Femur (tissue), 1 donor: ENCODE results near the gene DDX31.
"Not testable (repeated sequence)": the region's sequence is repeated elsewhere in the genome, so short reads cannot be mapped to it uniquely, and the experiment has no call there.

Experiments
- DNase-seq: peaks from one replicate; pipeline ENCODE4 v3.0.0-alpha.2; 2017

Gene DDX31

DNA sequence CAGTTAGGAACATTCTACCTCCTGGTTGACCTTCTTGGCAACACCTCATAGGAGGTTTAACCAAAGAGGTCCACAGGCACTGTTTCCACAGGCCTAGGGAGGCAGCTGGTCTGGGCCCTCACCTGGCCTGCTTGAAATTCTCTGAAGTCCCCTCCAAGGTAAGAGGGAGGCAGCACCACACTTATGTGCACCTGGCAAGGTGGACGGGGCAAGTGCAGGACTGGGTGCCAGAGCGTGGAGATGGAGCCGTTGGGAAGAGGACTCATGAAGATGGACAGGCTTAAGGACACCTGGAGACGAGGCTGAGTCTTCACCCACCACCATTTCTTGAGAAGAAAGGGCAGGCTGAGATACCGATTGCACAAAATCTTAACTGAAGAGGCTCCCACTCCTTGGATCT lies 94.0 kb downstream of the DDX31 start:
- no peak for DNase-seq

DNA sequence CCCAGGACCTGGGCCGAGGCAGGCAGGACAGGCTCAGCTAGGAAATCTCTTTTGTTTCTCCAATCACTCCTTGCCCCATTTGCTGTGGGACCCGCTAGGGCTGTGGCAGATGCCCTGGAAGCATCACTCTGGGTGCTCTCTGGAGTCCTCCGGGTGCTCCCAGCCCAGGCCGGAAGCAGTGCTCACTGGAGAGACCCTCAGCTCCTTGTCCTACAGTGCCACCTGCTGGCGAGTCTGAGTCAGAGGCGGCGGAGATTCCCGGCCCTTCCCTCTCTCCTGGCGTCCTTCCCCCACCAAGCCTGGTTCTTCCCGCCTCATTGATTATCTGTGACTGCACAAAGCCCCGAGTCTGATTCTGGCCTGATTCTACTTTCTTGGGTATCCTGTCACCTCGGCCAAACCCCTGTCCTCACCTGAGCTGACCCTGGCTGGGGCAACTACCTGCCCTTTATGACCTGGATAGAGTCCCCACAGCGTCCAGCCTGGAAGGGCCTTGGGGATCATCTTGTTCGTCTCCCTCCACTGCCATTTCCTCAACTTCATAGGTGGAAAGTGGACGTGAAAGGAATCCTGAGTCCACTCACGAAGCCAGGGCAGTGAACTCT lies 94.7 kb downstream of the DDX31 start:
- DNase-seq, result peak; percentile 77

DNA sequence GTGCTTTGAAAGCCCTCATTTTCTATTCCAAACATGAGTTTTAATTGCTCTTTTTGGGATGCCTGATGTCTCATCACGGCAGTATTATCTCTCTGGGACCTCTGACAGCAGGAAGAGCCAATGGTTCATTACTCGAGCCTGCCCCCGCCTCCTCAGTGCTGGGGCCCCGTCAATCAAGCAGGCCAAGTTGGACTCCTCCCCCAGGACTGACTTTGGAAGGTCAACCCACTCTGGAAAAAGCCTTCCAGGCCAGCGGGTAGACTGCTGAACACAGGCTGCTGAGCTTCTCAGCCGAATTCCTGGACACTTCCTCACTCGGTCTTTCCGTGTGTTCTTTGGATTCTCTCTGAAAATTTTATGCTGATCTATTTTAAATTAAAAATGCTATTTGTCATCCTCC lies 96.9 kb downstream of the DDX31 start:
- DNase-seq, result no peak

DNA sequence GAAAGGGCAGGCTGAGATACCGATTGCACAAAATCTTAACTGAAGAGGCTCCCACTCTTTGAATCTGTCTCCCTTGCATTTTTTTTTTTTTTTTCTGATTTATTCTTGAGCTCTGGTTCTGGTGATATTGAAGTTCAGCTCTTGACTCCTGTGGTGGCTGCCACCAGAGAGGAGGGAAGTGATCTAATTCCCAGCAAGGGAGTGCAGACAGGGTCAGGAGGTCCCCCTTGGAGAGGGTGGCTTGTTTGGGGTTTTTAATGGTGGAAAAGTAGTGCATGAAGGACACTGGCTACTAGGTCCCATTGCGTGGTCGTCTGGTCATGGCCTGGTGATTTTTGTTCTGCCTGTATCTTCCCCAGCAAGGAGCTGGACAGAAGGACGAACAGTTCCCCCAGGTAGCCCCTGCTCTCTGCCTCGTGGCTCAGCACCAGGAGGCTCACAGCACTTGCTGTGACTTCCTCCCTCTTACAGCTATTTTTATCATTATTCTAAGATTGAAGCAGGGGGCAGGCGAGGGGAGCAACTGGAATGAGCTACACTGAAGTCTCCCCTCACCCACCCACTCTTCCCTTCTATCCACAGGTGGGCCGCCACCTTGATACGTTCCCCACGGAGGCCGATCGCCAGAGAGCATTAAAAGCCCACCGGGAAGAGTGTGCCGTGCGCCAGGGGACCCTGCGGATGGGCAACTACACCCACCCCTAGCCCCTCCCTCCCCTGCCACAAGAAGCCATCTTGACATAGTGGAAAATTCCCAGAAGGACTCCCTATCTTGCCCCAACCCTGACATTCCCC lies 97.8 kb downstream of the DDX31 start:
- DNase-seq, result no peak

DNA sequence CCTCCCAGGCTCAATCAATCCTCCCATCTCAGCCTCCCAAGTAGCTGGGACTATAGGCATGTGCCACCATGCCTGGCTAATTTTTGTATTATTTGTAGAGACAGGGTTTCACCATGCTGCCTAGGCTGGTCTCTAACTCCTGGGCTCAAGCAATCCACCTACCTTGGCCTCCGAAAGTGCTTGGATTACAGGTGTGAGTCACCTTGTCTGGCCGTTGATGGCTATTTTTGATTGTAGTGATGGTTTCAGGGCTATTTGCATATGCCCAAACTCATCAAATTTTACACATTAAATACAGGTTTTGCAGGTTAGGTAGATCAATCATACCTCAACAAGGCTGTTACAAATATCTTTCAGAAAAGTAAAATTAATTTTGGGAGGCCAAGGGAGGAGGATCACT lies 101.0 kb downstream of the DDX31 start:
- DNase-seq, result not testable (repeated sequence)

DNA sequence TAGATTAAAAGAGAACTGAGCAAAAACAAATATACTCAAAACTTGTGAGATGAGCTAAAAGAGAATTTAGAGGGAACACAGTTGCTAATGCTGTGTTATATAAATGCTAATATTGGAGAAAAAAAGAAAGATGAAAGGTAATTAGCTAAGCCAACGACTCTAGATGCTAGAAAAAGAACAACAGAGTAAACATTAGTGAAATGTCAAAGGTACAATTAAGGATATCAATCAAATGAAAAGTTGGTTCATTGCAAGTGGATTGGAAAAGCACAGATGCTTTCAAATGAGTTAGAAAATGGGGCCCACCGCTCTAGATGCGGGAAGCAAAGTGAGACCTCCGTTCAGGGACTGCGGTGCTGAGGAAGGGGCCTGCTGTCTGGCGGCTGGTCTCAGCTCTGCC lies 105.3 kb downstream of the DDX31 start:
- DNase-seq, result no peak

DNA sequence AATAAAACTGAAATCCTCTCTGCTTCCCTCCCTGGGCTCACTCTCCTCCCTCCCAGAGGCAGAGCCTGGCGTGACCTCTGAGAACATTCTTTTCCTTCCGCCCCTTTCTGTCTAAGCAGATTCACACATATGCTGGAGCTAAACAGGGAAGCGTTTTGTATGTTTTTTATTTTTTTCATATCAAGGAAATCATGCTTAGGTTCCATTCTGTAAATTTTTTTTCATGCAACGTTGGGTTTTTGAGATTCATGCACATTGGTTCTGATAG lies 107.5 kb downstream of the DDX31 start:
- no peak for DNase-seq

DNA sequence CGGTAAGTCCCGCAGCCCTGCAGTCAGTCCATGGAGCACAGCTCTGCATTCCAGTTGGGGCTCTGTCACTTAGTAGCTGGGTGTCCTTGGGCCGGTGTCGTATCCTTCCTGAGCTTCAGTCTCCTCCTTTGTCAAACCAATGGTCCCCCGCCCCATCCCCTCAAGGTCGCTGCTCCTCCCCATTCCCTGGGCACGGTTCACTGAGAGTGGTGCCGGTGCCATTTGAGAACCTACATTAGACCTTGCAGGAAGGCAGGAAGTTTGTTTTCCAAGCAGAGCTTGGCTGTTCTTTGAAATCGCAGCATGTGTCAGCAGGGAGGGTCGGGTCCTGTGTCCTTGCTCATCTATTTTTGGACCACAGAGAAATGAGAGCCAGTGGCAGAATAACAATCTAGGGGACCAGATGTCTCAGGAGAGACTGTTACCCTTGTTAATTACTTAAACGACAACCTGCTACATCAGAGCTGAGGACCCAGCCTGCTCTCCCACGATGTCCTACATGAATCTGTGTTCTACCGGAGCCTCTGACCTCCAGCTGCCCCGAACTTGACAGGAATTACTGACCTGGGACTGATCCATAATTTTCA lies 109.1 kb downstream of the DDX31 start:
- no peak for DNase-seq

DNA sequence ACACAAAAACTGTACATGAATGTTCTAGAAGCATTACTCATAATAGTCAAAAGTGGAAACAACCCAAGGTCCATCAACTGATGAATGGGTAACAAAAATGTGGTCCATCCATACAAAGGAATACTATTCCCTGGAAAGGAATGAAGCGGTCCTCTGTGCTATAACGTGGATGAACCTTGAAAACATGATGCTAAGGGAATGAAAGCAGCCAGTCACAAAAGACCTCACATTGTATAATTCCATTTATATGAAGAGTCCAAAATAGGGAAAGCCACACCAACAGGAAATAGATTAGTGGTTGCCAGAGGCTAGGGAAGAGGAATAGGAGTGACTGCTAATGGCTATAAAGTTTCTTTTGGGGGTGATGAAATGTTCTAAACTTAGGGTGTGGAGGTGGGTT lies 110.1 kb downstream of the DDX31 start:
- no peak for DNase-seq

DNA sequence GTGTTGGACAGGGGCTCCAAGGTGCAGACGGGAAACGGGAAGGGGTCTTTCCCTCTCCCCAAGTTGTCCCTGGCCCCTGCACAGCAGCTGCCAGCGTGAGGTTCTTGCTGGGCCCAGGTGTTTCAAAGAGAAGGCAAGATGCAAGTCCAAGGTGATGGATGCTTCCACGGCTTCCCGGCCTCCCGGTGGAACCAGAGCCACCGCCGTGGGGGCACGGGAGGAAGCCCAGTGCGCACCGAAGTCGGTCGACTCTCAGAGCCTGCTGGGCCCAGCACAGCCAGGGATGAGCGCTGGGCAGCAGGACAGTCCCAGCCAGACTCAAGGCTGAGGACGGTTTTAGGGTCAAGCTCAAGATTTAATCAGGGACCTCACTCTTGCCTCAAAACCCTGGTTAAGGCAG lies 112.6 kb downstream of the DDX31 start:
- DNase-seq, result no peak

DNA sequence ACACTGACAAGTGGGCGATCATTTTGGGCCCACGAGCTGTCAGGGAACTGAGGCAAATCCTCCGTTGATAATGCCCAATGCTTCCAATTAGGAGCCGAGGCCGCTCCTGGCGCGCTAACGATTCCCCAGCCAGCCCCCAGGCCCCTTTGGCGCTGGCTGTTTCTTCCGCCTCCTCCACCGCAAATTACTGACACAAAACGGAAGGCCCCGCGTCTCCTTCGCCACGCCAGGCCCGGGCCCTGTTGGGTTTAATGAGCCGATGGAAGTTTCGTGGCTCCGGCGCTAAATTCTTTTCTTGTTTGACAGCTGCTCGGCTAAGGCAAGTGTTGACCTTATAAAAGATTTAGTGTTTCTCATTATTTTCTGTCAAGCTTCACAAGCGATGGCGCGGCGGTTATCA lies 113.1 kb downstream of the DDX31 start:
- no peak for DNase-seq

DNA sequence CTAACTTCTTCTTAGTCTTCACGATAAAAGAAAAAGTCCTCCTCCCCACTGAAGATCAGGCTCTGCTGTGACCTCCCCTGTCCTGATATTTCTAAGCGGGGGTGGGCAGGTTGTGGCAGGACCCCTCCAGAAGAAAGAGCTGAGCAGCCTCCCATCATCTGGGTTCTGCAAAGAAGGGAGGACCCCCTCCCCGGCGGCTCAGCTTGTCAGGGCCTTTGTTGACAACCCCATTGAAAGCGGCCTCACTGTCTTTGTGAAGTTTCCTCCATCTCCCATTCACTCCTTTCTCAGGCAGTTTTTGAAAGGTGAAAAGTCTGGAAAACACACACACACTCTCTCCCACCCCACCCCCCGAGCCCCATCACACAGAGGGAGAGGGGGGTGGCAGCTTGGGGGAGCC lies 113.5 kb downstream of the DDX31 start:
- DNase-seq, result no peak

DNA sequence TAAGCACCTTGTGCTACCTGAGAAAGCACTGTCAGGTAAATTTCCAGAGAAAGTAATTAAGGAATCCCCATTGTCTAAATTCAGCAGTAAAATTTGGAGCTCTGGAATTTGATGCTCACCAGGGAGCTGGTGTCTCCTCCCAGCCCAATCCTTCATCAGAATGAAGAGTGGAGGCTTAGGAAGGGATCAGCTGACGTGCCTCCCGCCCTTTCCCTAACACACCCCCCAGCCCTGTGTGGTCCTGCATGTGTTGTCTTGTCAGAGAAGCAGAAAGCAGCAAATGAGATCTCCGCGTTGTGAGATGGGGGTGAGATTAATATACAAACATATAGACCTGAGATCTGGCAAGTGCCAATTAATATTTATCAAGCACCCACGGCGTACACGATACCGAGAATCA lies 114.3 kb downstream of the DDX31 start:
- no peak for DNase-seq

DNA sequence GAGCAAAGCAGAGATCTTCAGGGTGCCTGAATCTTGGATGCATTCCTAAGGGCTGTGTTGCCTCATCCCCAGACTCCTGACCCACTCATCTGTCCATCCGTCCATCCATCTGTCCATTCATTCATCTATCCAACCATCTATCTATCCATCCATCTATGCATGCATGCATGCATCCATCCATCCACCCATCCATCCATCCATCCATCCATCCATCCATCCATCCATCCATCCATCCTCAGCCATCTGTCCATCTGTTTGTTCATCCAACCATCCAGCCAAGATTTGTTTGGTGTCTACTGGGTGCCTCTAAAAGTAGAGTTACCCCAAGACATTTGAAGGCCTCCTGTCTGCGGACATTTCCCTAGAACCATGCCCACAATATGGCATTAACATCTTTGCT lies 115.0 kb downstream of the DDX31 start:
- DNase-seq, result no peak

DNA sequence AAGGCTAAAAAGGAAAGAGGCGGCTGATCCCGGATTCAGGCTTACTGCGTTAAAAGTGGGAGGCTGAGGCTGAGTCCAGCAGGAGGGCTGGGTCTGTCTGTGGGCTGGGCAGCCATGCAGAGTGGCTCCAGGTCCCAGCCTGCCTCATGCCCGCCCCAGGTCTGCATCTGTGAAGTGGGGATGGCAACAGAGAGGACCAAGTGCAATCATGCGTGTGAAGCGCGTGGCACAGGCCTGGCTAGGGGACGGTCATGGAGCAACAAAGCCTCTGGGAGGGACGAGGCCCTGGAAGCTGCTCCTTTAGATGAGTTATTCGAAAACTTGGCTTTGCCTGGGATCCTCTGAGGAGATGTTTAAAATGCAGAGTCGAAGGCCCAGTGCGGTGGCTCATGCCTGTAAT lies 117.7 kb downstream of the DDX31 start:
- DNase-seq, result no peak

DNA sequence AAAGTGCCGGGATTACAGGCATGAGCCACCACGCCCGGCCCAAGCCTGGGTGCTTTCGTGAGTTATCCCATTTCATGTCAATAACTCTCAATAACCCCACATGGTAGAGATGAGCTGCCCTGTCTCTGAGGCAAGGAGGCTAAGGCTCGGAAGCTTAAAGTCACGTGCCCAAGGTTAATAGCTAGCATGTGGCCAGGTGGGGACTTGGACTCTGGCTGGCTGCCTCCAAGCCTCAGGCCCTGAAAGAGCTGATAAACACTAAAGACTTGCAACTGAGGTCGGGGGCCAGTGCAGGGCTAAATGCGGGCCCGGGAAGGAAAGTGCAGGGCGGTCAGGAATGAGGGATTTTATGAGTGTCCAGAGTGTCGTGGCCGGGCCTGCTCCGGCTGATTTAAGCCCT lies 118.2 kb downstream of the DDX31 start:
- DNase-seq, result no peak

DNA sequence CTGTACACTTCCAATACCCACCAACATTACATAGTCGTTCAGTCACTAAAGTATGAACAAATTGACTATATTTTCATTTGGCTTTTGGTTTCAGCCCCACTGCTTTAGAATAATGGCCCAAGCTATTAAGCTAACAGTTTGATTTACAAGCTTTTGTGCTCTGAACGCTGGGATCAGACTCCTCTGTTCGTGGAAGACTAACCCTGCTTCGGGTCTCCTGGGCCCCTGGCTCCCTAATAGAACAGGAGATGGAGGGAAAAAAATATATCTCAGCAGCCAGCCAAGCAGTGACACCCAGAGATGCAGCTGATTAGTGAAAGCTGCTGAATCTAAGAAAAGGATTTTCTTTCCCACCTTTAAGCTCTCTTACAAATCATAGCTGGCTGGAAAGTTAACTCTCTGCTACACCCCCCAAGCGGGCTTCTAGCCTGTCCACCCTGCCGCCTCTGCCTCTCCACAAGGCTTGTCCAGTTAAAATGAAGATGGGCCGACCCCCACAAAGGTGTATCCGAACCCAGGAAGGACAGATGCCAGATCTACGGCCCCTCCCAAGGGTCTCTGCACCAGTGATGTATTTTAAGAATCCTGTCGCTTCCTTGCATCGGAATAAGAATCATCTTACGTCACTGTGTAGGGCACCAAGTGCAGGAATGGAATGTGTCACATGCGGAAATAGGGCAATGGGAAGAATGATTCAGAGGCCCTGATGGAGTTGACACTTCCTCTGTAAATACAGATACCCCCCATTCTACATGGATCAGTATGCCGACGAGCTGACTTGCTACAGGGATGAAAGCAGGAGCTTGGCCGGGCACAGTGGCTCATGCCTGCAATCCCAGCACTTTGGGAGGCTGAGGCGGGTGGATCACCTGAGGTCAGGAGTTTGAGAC lies 120.8 kb downstream of the DDX31 start:
- no peak for DNase-seq

DNA sequence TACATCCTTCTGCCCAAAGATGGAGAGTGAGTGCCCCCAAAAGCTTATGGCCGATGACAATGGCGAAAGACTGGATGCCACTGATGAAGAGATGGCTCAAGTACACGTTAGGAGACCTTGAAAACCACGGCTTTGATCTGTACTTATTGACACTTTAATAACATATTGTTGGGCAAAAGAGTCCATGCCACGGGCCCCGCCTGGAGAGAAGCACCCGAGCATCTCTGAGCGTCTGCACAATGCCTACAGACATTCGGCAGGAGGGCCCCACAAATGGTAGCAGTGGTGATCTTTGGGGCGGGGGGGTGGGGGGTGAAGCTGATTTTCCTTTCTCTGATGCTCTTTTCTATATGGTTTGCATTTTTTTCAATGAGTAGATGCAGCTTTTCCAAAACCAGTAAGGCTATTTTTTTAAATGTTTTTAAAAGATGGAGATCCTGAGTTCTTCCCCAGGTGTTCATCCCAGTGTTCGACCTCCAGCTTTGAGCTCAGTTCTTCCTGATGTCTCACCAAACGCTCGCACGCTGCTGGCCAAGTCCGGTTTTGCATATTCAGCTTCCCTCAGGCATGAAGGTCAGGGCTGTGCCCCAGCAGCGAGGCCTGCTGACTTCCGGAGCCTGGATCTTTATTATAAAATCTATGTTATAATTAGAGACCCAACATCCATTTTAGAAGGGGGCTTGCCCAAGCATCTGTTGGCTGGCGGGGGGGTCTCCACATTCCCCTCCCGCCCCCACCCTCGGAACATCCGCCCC lies 121.6 kb downstream of the DDX31 start:
- DNase-seq, result no peak

DNA sequence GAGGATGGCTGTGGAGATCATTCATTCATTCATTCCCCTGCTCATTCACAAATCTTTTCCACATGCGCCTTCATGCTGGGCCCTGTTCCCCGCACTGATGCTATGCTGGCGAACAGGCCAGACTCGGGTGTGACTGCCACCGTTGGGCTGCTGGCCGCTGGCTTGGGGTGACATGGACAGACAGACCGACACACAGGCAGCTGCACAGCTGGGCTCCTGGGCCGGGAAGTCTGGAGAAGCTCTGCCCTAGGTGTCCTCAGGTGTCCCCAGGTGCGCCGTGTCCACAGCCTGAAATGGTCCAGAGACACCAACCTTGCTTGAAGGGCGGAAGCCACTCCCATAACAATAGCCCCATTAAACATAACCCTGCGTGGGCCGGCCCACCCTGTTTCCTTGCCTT lies 122.3 kb downstream of the DDX31 start:
- DNase-seq, result no peak

DNA sequence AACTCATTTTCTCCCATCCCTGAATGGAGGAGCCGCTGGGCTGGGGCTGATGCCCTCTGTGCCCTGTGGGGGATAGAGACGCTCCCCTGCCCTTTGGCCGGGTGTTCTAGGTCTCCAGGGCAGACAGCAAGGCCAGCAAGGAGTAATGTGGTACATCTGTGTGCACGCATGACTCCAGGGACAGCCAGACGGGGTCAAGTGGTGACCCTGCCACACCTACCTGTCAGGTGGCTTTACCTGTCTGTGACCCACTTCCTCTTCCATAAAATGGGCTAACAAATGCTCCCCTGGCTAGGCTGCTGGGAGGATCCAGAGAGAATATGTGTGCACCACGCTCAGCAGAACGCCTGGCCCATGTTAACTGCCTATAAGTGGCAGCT lies 122.7 kb downstream of the DDX31 start:
- DNase-seq, result no peak

DNA sequence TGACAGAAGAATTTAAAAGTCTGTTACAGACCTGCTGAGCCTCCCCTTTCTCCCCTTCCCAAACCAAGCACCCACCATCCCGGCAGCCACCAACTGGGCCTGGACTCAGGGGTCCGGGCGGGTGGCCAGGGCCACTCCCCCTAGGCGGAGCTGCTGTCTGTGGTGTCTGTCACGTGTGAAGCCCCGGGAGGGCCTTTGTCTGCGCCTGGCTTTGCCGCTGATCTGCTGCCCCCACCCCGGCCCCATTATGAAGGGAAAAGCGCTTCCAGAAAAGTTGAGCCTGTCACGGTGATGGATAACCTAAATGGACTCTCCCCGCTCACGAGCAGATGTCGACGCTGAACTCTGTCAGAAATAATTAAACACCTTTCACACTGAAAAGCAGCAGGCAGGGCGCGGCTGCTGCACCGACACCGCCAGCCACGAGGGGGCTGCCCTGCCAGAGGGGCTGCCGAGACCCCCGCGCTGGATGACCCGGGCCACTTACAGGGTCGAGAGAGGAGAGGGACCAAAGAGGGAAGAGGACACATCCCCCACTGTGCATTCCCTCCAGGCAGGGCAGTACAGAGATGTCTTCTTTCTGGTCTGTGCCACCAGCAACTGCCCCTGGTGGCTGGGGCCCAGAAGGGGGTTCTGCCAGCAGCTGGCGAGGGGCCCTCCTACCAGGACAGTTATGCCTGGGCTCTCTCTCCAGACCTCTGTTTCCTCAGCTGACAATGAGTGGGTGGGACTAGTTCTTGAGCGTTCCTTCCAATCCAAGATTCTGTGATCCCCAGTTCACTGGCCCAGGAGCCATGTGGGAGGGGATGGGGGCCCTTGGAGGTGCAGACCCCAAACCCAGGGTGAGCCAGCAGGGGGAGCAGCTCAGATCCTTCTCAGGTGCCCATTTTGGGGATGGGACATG lies 123.4 kb downstream of the DDX31 start:
- peak; percentile 52 for DNase-seq

DNA sequence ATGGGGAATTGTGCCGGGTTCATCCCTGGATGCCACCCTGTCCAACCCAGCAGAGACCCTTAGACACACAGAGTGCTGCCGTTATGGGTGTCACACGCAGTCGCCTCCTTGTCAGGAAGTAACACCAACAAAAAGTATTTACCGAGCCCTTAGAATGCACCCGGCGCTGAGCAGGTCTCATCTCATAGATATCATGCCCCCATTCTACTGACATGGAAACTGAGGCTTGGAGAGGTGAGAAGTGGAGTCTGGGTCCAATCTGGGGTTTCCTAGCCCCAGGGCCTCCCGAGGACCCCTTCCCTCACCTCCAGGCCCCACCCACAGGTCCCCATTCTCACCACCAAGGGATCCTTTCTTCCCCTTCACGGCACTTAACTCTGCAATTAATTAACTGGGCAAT lies 124.2 kb downstream of the DDX31 start:
- DNase-seq, result no peak
